ENCODE data around the gene PXYLP1. TPM values are rescaled to one million over a fixed set of nuclear protein-coding genes. Genes with fewer than 3 reads are reported as not detected.

PXYLP1 gene
- total and polyA plus RNA-seq, 10 of the 15 experiments (the other 5 are each of a cell fraction or from before 2014, with no cell fraction given): 0.06 to 1.7 (median 0.35) TPM

DNA sequence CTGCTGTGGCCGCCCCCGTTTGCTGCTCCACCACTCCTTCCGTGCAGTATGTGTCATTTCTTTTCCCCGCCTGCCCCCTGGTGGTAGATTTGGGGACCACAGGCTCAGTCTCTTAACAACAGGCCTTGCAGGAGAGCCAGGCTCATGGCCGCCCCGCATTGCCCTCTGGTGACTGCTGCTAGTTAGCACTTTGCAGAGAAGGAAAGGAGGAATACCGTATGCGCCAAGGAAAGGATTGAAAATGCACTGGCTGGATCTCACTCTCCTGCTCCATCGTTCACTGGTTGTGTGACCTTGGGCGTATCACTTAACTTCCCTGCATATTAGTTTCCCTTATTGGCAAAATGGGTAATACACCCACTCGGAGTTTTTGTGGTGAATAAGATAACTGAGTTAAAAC lies 39.3 kb upstream of the PXYLP1 start (continued):
- no peak for TF ChIP-seq ZNF687 (IDR thresholded peaks at IDR 0.05)
- no peak for TF ChIP-seq NFIC (IDR thresholded peaks at IDR 0.05; ENCODE audit: low read depth, low read length)
- TF ChIP-seq USF2 (IDR thresholded peaks at IDR 0.05; ENCODE audit: borderline replicate concordance, low read depth, low read length): no peak
- no peak for TF ChIP-seq HDGF (IDR thresholded peaks at IDR 0.05)
- TF ChIP-seq ZNF384 (IDR thresholded peaks at IDR 0.05; ENCODE audit: borderline replicate concordance, low read depth, low read length): no peak
- TF ChIP-seq, protein P1, sequence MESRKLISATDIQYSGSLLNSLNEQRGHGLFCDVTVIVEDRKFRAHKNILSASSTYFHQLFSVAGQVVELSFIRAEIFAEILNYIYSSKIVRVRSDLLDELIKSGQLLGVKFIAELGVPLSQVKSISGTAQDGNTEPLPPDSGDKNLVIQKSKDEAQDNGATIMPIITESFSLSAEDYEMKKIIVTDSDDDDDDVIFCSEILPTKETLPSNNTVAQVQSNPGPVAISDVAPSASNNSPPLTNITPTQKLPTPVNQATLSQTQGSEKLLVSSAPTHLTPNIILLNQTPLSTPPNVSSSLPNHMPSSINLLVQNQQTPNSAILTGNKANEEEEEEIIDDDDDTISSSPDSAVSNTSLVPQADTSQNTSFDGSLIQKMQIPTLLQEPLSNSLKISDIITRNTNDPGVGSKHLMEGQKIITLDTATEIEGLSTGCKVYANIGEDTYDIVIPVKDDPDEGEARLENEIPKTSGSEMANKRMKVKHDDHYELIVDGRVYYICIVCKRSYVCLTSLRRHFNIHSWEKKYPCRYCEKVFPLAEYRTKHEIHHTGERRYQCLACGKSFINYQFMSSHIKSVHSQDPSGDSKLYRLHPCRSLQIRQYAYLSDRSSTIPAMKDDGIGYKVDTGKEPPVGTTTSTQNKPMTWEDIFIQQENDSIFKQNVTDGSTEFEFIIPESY (IDR thresholded peaks at IDR 0.05): no peak
- peak; percentile 62 for TF ChIP-seq RELA (IDR thresholded peaks at IDR 0.05; ENCODE audit: borderline replicate concordance, partially characterized antibody)
- no peak for TF ChIP-seq REST (IDR thresholded peaks at IDR 0.05; ENCODE audit: low read depth, low read length)
- no peak for TF ChIP-seq EZH2 (IDR thresholded peaks at IDR 0.05; ENCODE audit: borderline replicate concordance, control insufficient read depth, low read depth, low read length)
- TF ChIP-seq, protein P2, sequence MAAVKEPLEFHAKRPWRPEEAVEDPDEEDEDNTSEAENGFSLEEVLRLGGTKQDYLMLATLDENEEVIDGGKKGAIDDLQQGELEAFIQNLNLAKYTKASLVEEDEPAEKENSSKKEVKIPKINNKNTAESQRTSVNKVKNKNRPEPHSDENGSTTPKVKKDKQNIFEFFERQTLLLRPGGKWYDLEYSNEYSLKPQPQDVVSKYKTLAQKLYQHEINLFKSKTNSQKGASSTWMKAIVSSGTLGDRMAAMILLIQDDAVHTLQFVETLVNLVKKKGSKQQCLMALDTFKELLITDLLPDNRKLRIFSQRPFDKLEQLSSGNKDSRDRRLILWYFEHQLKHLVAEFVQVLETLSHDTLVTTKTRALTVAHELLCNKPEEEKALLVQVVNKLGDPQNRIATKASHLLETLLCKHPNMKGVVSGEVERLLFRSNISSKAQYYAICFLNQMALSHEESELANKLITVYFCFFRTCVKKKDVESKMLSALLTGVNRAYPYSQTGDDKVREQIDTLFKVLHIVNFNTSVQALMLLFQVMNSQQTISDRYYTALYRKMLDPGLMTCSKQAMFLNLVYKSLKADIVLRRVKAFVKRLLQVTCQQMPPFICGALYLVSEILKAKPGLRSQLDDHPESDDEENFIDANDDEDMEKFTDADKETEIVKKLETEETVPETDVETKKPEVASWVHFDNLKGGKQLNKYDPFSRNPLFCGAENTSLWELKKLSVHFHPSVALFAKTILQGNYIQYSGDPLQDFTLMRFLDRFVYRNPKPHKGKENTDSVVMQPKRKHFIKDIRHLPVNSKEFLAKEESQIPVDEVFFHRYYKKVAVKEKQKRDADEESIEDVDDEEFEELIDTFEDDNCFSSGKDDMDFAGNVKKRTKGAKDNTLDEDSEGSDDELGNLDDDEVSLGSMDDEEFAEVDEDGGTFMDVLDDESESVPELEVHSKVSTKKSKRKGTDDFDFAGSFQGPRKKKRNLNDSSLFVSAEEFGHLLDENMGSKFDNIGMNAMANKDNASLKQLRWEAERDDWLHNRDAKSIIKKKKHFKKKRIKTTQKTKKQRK (IDR thresholded peaks at IDR 0.05; ENCODE audit: low read depth, low read length): no peak
- no peak for TF ChIP-seq TBL1XR1 (IDR thresholded peaks at IDR 0.05; ENCODE audit: low read depth, low read length)
- TF ChIP-seq, protein P3, sequence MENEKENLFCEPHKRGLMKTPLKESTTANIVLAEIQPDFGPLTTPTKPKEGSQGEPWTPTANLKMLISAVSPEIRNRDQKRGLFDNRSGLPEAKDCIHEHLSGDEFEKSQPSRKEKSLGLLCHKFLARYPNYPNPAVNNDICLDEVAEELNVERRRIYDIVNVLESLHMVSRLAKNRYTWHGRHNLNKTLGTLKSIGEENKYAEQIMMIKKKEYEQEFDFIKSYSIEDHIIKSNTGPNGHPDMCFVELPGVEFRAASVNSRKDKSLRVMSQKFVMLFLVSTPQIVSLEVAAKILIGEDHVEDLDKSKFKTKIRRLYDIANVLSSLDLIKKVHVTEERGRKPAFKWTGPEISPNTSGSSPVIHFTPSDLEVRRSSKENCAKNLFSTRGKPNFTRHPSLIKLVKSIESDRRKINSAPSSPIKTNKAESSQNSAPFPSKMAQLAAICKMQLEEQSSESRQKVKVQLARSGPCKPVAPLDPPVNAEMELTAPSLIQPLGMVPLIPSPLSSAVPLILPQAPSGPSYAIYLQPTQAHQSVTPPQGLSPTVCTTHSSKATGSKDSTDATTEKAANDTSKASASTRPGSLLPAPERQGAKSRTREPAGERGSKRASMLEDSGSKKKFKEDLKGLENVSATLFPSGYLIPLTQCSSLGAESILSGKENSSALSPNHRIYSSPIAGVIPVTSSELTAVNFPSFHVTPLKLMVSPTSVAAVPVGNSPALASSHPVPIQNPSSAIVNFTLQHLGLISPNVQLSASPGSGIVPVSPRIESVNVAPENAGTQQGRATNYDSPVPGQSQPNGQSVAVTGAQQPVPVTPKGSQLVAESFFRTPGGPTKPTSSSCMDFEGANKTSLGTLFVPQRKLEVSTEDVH (IDR thresholded peaks at IDR 0.05; ENCODE audit: low read depth, partially characterized antibody): no peak

All from GM12878 (cell line).